Fibroblast of skin of right biceps (primary cell): ENCODE measurements around the gene NDUFAF5.

ENCODE experiments used
- DNase-seq: peaks from one replicate; pipeline ENCODE4 v3.0.0-alpha.2; 2013

Gene NDUFAF5

DNA sequence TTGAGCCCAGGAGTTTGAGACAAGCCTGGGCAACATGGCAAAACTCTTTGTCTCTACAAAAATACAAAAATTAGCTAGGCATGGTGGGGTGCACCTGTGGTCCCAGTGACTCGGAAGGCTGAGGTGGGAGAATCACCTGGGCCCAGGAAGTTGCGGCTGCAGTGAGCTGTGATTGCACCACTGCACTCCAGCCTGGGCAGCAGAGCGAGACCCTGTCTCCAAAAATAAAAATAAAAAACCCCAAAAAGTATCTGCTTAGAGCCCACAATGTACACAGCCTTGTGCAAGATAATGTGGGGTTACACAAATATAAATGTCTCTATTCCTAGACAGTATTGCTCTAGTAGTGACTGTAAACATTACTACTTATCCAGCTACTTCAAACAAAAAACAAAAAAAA is 6.0 kb upstream of the NDUFAF5 start:
- no peak for DNase-seq

DNA sequence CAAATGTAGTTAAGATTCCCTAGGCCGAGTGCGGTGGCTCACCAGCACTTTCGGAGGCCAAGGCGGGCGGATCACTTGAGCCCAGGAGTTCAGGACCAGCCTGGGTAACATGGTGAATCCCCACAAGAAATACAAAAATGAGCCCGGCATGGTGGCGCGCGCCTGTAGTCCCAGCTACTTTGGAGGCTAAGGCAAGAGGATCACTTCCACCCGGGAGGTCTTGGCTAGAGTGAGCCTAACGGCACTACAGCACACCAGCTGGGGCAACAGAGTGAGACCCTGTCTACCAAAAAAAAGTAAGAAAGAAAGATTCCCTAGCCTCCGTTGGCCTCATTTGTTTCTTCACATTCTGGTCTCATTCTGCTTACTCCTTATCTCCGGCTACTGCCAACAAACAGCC is 1.3 kb upstream of the NDUFAF5 start:
- DNase-seq, result no peak

DNA sequence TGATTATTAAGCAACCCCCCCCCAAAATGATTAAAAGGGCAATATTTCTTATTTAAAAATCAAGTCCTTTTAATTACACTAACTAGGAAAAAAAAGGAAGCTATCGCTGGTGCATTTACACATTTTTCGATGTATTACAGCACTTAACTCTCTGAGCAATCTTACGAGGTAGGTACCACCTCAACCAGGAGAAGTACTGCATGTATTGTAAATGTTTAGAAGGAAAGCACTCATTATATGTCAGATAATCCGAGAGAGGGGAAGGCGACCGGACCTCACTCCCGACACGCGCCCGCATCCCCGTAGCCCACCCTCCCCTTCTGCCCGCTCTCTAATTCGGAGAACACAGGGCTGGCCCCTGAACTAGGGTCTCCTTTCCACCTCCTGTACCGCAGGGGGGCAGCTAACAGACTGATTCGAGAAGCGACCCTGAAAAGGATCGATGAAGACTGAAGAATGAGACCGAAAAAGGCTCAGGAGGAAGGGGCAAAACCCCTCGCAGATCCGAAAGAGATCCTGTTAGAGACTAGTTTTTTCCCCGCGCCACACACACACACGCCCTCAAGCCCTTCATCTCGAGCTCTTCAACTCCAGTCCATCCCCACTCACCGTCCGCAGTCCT is 446 bp upstream of the NDUFAF5 start:
- DNase-seq, result no peak

DNA sequence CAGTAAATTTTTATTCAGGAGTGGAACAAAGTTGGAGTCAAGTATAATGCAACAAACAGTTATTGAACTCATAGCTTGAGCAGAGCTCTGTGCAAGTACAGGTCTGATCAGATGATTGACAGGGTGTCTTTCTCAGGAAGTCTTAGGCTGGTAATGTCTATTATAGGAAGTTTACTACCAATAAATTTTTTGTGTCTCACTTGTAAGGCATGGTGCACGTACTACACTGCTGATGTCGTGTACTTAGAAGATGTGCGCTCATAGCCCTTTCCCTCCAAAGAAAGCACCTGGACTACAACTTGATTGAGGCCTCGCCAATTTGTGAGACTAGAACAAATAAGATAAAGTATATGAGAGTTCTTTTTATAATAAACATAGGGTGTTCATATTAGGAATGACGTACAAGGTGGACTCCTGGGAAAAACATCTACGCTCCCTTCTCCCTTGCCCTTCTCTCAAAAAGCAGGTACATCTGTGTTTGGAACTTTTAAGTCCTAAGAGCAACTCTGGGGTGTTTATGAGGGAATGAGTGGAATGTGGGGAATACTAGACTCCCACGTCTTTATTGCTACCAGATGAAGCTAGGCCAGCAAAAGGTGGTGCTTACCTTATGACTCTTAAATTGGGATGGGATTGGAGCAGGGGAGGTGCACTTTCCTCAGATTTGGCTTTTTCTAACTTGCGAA is 1.5 kb downstream of the NDUFAF5 start:
- no peak for DNase-seq

DNA sequence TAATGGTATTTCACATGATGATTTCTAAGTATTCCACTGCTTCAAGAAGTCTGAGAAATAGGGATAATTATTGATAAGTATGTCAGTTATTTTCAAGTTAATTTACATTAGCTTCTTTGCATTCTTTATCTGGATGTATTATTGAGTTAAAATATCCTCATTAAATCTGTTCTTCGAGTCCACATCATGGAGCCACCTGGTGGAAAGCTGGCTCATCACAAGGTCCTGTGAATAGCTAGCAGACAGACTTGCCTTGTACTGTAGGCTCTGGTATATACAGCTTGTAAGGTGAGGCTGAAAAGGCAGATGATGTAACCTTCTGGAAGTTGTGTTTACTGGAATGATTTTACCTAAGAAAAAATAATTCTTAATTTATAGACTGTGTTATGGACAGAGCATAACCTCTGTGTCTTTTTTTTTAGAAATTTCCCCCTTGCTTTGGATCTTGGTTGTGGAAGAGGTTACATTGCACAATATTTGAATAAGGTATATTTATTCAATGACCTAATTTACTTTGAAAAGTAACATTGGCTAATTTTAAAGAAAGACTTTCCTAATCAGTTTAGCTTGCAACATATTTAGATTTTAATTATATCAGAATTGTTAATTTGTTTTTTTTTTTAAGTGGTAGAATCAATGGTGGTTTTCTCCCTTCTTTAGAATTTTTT is 3.5 kb downstream of the NDUFAF5 start:
- DNase-seq, result peak; percentile 48

DNA sequence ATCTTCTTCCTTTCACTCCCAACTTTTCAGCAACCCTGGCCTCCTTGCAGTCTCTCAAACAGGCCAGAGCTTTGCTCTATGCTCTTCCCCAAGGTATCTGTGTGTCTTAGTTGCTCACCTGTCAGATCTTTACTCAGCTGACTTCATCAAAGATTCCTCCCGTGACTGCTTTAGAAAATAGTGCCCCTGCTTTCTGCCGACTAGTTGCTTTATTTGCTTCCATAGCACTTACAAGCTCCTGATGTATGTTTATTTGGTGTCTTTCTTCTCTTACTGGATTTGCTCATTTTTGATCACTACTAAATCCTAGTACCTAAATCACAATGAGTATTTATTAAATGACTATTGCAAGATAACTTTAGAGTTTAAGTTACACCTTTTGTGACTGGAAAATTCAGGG is 5.9 kb downstream of the NDUFAF5 start:
- no peak for DNase-seq

DNA sequence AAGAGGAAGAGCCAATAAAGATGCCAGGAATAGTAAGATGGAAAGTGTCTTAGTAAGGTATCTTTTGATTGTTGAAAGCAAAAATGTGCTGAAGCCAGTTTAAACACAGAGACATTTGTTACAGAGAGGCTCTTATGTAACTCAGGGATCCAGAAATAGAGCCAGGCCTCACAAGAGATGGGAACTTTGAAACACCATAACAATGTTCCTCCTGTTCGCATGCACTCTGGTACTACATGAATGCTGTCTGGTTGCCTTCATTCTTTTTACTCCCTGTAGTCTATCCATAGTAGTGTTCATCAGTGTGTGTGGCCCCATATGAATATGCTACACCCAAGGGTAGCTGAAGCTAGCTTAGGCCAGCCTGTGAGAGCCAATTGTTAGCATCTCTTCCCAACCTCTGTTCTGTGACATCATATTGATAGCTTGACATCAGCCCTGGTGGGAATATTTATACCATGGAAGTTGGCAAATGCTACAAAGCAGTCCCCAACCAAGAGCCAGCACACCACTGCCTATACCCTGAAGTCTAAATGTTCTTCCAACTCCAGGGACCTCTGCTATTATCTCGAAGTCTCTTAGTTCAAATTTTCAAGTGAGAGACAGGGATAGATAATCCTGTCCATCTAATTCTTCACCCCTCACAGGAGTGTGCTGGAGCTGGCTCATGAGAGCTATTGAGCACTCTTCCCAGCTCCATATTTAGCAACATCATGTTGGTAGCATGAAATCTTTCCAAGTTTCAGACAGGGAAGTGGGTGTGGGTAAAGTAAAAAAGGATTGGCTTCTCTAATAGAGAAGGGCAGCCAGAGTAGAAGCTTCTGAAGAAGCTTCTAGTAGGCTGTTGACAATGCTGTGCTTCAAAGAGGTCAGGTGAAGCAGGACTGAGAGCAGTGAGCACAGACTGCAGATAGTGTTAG is 7.0 kb downstream of the NDUFAF5 start:
- DNase-seq, result no peak

DNA sequence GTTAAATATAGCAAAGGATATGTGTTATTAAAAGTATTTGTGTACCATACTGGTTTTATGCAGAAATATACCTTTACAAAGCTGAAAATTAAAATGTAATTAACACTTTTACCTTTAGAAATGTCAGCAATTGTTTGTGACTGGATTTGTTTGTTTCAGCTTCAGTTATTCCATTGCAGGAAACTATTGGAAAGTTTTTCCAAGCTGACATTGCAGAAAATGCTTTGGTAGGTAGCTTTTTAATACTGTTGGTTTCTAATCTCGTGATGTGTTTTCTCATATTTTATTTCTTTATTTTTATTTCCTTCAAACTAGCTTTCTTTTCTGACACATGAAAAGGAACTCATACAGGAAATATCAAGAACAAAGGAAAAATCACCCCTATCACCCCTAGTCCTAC is 8.2 kb downstream of the NDUFAF5 start:
- DNase-seq, result no peak

DNA sequence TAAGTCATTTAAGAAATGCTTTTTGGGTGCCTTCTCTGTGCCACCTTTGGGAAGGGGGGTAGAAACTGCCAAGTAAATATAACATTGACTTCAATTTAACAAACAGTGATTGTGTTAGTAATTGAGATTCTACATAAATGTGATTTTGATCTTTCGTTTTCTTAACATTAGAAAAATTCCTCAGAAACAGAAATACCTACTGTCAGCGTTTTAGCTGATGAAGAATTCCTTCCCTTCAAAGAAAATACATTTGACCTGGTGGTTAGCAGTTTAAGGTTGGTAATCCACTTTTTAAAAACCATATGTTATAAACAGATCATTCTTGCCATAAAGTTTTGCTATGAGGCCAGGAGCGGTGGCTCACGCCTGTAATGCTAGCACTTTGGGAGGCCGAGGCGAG is 9.8 kb downstream of the NDUFAF5 start:
- no peak for DNase-seq

DNA sequence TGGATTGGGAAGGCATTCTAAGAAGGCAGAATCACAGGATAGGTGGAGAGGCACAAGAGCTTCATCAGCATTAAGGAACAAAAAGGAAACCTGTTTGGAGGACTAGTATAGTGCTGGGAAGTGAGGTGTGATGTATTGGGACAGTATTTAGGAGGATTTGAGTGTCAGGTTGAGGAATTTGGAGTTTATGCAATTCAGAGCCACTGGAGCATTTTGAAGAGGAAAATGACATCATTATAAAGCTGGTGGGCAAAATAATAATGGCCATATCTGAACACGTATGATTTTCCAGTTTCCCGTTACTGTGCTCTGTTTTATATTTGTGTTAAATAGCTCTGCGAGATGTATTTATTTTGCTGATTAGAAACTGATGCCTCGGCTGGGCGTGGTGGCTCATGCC is 14.2 kb downstream of the NDUFAF5 start:
- no peak for DNase-seq

DNA sequence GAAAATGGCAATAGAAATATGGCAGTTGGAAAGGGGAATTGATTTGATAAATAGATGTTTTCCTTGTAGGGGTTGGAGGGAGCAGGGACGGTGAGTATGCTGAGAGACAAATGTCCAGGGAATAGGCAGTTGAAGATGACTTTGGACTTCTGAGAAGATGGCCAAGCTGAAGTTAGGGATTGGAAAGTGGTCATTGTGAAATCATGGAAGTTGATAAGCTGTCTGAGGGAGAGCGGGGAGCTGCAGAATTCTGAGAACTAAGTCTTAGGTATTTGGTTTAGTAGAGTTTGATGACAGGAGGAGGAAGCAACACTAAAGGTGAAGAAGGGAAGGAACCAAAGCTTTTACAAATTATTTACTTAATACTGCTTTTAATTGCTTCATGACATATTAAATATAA is 15.1 kb downstream of the NDUFAF5 start:
- DNase-seq, result no peak

DNA sequence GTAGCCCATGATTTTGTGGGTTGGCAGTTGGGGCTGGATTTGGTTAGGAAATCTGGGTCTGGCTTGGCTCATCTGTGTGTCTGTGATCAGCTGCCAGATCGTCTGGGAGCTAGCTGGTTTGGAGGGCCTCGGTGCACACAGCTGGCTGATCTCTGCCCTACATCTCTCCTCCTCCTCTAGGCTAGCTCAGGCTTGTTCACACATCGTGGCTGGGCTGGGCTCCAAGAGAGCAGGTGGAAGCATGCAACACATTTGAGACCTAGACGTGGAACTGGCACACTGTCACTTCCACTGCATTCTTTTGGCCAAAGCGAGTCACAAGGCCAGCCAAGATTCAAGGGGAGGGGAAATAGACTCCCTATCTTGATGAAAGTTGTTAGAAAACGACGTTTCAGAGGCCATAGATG is 15.9 kb downstream of the NDUFAF5 start:
- peak; percentile 59 for DNase-seq

DNA sequence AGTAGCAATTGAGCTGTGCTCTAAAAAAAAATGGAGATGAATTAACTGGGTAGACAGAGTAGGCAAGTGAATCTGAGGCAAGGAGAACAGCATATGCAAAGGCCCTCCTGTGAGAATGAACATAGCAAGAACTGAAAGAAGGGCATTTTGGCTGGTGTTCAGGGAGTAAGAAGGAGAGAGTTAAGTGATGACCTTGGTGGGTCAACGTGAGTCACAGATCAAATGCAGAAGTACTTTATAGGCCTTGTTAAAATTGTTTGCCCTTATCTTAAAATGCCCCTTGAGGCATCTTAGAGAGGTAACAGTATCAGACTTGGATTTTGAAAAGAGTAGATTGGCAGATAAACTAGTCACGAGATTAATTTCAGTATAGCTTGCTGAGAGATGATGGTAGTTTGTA is 24.5 kb downstream of the NDUFAF5 start:
- DNase-seq, result no peak

DNA sequence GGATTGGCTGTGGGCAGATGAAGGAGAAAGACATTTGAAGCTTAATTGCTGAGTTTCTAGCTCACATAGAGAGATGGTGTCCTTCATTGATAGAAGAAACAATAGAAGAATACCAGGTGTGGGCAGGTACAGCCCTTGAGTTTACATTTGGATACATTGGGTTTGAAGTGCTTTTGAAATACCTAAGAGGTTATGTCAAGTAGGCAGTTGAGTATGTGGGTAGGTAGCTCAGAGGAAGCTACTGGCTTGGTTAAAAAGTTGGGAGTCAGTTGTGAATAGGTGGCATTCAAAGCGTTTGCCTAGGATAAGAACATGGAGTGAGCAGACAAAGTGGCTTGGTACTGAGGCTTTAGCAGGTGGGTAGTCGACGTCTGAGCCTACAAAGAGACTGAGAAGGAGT is 25.0 kb downstream of the NDUFAF5 start:
- no peak for DNase-seq

DNA sequence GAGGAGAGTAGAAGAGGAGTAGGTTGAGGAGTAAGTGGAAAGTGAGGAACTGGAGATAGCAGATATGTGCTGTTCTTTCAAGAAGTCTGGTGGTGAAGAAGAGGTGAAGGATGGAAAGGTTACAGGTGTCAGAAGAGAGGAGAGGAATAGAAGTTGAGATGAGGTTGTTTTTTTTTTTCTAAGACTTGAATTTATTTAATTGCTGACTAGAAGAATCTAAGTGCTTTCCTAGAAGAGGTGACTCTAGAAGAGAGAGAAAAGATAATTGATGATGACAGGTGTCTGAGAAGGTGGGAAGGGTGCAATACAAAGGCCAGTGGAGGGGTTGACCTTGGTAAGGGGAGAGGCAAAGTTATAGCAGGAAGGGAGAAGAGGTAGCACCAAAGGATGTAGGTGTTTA is 25.6 kb downstream of the NDUFAF5 start:
- DNase-seq, result no peak

DNA sequence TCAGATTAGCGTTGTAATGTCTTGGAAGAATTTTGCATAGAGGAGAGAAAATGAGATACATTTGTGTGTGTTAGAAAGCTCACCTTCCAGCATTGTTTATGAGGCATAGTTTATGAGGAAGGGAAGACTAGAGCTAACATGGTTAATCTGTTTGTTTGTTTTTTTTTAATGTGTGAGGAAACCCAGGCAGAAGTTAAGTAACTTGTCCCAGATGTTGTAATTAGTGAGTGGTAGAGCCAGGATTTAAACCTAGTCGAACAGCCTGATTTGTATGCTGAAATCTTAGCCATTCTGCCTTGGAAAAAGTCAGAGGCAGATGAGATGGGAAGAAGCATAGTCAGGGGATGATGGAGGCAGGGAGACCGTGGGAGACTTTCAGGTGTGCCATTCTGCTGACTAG is 29.1 kb downstream of the NDUFAF5 start:
- DNase-seq, result no peak

DNA sequence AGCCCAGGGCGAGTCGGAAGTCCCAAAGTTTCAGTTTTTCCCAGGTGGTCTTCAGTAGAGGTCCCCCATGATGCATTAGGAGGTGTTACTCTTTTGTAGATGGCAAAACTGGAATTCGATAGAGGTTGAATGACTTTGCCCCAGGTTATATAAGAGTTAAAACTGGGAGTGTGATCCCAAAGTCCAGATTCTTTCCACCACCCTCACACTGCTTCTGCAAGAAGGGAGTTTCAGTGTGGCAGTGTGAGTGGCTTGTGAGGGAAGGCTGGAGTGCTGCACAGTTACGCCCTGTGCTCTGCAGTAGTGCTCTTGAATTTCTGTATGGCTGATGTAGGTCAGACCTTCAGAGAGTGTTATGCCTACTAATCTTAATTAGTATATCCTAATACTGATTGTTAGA is 29.8 kb downstream of the NDUFAF5 start:
- no peak for DNase-seq

DNA sequence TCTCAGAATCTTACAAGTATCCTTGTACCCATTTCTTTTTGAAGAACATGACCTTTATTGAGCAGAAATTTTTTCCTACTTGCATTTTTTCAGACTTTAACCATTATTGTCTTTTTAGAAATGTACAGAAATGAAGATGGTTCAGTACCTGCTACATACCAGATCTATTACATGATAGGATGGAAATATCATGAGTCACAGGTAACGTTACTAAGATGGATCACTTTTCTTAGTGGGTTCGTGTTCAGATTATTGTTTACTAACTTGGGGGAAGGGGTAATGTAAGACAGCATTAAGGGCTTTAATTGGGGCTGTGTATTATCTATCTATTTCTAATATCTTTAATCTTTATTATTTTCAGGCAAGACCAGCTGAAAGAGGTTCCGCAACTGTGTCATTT is 31.9 kb downstream of the NDUFAF5 start:
- DNase-seq, result no peak

DNA sequence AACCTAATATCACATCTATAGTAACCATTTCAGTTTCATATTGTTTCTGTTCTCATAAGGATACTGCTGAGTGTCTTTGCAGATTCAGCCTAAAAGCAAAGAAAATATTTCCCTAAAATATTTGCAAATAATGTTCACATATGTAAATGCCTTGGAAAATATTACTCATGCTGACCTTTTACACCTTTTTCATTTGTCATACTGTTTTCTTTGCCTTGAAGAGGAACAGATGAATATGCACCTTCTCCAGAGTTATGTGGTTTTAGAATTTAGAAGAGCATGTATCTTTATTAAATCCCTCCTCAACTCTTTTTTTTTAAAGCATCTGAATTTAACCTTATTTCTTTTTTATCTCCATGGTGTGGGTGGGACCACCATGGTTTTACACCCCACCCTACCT is 32.5 kb downstream of the NDUFAF5 start:
- peak; percentile 8 for DNase-seq

DNA sequence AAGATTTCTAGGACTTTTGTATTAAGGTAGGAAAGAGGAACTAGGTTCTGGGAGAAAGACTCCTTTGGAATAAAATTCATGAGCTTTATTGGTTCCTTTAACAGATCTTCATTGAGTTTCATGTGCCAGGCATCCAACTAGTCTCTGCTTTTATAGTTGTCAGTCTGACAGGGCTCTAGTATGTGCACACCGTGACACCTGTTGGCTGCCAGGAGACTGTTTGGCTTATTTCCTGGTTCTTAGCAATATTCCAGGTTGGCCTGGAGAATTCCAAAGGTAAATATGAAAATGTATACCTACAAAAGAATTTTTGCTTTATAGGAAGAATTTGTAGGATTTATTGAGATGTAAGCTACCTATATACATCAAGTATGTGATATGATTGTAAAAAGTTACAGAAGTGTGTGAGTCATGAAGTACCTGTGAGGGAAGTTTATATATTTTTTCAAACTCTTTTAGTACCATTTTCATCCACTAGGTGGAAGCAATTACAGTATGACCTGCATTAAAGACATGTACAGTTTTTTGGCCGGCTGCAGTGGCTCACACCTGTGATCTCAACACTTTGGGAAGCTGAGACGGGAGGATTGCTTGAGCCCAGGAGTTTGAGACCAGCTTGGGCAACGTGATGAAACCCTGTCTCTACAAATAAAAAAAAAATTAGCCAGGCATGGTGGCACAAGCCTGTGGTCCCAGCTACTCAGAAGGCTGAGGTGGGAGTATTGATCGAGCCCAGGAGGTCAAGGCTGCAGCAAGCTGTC is 35.2 kb downstream of the NDUFAF5 start:
- peak; percentile 58 for DNase-seq

DNA sequence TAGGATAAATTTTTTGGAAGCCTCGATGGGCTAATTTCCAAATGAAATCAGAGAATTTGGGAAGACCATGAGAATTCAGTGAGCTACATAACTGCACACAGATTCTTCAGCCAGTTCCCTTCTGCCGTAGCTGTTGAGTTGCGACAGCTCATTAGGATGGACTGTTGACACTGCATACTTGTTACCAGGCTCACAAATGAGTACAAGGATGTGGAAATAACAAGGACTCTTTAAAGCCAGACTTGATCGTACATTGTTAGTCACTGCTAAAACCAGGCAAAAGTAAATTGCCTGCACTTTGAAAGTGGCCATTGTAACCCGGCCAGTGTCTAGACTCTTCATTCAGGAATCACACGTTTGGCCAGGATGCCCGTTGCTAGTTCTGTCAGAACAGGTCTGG is 37.0 kb downstream of the NDUFAF5 start:
- DNase-seq, result peak; percentile 49

DNA sequence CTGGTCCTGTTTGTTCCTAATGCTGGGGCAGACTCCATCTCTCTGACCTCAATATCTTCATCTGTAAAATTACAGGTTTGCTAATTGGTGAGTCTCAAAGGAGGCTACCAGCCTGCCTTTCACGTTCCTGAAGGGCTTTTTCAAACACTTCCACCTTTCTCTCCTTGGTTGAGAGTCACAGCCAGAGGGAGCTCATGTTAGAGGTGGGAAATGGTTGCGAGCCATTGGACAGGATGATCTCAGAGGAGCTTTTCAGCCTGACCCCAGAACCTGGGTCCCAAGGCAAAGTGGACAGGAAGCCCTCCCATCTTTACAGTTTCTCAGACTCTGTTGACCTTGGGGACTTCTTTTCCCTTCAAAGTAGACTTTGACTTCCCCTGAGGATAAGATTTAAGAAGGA is 37.6 kb downstream of the NDUFAF5 start:
- peak; percentile 7 for DNase-seq

DNA sequence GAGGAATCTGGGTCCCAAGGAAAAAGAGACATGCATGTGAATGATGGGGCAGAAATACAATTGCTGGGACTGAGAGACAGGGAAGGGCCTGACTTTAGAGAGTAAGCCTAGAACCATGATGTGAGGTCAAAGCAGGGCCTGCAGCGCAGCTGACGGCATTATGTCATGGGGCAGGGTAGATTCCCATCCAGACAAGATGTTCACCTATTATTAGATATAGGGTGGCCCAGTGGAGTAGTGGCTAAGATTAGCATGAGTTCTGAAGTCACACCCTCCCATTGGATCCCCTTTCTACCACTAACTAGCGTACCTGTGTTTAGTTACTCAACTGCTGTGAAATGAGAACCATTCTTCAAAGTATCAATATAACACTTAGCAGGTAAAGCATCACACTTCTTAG is 39.6 kb downstream of the NDUFAF5 start:
- no peak for DNase-seq
